ACC112 (cell line): ENCODE results near the gene LRP11.
A peak's percentile ranks its signal among the peaks of the same experiment; 100 is the strongest.
"Not testable (repeated sequence)": the region's sequence is repeated elsewhere in the genome, so short reads cannot be mapped to it uniquely, and the experiment has no call there.

Source experiments
- H2AFZ ChIP-seq: fragments of 200-600 bp; sonication (generic); one replicate; pipeline ENCODE4 v1.6.0; 2017; ENCODE audit warnings: antibody characterized with exemption, low read length; ENCODE audit not compliant: unreplicated experiment
- H3K27ac ChIP-seq: fragments of 200-600 bp; sonication (generic); 2 replicates; pipeline ENCODE4 v1.5.1; 2014; ENCODE audit warnings: low read depth, mild to moderate bottlenecking, antibody characterized with exemption, low read length, moderate library complexity
- H3K27me3 ChIP-seq: fragments of 200-600 bp; sonication (generic); 2 replicates; pipeline ENCODE4 v1.6.1; 2014; ENCODE audit warnings: mild to moderate bottlenecking, antibody characterized with exemption, low read length, moderate library complexity, mixed read lengths; ENCODE audit not compliant: insufficient read depth
- H3K36me3 ChIP-seq: fragments of 200-600 bp; sonication (generic); 2 replicates; pipeline ENCODE4 v1.6.1; 2016; ENCODE audit warnings: mild to moderate bottlenecking, antibody characterized with exemption, low read length, moderate library complexity, mixed read lengths; ENCODE audit not compliant: insufficient read depth
- H3K4me1 ChIP-seq: fragments of 200-600 bp; sonication (generic); one replicate; pipeline ENCODE4 v1.6.1; 2016; ENCODE audit warnings: low read length, mixed read lengths; ENCODE audit not compliant: insufficient read depth, unreplicated experiment, control insufficient read depth
- H3K4me3 ChIP-seq: fragments of 200-600 bp; sonication (generic); 2 replicates; pipeline ENCODE4 v1.5.1; 2014; ENCODE audit warnings: mild to moderate bottlenecking, low read depth, low read length
- H3K79me2 ChIP-seq: fragments of 200-600 bp; sonication (generic); one replicate; pipeline ENCODE4 v1.6.0; 2016; ENCODE audit warnings: low read length; ENCODE audit not compliant: control insufficient read depth, unreplicated experiment, insufficient read depth

LRP11 gene, protein sequence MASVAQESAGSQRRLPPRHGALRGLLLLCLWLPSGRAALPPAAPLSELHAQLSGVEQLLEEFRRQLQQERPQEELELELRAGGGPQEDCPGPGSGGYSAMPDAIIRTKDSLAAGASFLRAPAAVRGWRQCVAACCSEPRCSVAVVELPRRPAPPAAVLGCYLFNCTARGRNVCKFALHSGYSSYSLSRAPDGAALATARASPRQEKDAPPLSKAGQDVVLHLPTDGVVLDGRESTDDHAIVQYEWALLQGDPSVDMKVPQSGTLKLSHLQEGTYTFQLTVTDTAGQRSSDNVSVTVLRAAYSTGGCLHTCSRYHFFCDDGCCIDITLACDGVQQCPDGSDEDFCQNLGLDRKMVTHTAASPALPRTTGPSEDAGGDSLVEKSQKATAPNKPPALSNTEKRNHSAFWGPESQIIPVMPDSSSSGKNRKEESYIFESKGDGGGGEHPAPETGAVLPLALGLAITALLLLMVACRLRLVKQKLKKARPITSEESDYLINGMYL

DNA sequence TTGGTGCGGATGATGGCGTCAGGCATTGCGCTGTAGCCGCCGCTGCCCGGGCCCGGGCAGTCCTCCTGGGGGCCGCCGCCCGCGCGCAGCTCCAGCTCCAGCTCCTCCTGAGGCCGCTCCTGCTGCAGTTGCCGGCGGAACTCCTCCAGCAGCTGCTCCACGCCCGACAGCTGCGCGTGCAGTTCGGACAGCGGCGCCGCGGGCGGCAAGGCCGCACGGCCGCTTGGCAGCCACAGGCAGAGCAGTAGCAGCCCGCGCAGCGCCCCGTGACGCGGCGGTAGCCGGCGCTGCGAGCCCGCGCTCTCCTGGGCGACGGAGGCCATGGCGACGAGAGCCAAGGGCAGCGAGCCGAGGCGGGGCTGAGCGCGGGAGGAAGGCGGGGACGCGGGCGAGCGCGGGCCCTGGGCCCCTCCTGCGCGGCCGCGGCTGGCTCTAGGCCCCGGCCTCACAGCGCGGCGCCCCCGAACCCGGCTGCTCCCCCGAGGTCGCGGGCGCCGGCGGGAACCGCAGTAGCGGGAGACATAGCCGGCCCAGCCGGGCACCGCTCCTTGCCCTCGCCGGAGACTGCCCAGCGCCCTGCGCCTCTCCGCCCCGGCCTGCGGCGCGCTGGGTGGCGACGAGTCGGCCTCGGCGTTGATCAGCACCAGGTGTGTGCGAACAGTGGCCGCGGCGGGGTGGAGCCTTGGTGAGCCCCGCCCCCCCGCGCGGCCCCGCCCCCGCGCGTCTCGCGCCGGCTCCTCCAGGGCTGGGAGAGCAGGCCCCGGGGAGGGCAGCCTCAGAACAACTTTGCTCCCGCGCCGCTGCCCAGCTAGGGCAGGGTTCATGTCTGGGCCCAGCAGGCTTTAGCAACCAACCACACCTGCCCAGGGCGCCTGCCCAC, at the start of gene LRP11:
LRP11 (minus strand) TSS at position 662 of the 880 bp plus-strand sequence; CDS start at position 323, 339 bp downstream.
- H2AFZ ChIP-seq: peak within 1 kb of the TSS; percentile 91
- peaks cover 36% of the 10 kb centered on the region for H3K79me2 ChIP-seq
- H3K4me1 ChIP-seq: peaks cover 38% of the 10 kb centered on the region
- H3K27ac ChIP-seq: peak within 1 kb of the TSS; percentile 81
- no peaks in the 10 kb centered on the region for H3K27me3 ChIP-seq
- H3K4me3 ChIP-seq: peak within 1 kb of the TSS; percentile 95
- H3K36me3 ChIP-seq: no peaks in the 10 kb centered on the region

DNA sequence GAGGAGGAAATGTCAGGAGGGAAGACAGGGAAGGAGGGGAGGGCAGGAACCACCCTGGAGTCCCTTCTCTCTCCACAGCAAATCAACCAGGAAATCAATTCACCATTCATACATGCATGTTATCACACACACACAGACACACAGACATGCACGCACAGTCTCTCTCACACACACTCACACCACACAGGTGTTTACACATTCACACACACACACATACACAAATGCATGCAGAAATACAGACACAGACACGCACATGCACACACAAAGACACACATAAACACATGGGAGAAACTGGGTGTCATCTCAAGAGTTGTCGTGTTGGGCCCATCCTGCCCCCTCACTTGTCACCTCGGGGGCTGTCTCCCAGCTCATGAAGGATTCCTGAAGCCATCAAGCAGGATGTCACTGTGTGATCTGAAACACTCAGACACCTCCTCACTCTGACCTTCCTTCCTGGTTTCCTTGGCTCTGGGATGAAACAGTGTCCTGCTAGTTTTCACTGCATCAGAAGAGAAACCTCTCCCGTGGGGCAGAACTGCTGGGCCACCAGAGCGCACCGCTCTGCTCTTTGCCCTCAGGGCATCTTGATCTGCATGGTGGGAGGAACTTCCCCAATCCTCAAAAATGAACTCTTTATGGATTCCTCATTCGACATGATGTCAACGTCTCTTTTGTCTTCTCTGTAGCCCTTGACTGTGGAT, 49.5 kb upstream of the LRP11 start:
- no peak overlapping the region for H3K27ac ChIP-seq
- H3K36me3 ChIP-seq: no peaks in the 10 kb centered on the region
- H2AFZ ChIP-seq: no peak overlapping the region
- H3K4me3 ChIP-seq: no peak overlapping the region
- H3K27me3 ChIP-seq: no peaks in the 10 kb centered on the region
- no peaks in the 10 kb centered on the region for H3K4me1 ChIP-seq
- H3K79me2 ChIP-seq: no peaks in the 10 kb centered on the region

DNA sequence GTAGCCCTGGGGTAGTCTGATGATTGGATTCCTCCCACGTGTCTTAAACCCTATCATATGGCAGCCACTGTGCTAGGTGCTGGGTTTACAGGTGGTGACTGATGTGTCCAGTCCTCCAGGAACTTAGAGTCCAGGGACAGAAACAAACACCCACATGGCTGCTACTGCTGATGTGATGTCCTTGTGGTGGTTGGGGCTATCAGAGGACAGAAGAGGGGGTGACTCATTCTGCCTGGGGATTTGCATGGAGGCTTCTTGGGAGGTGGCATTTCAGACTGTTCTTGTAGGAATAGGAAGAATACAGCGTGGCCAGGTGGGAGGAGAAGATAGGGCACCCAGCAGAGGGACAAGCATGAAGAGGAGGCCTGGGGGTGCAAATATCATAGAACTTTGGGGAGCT, 48.9 kb upstream of the LRP11 start:
- no peaks in the 10 kb centered on the region for H3K27me3 ChIP-seq
- H3K27ac ChIP-seq: no peak overlapping the region
- H3K36me3 ChIP-seq: no peaks in the 10 kb centered on the region
- H3K79me2 ChIP-seq: no peaks in the 10 kb centered on the region
- H3K4me1 ChIP-seq: no peaks in the 10 kb centered on the region
- no peak overlapping the region for H2AFZ ChIP-seq
- H3K4me3 ChIP-seq: no peak overlapping the region

DNA sequence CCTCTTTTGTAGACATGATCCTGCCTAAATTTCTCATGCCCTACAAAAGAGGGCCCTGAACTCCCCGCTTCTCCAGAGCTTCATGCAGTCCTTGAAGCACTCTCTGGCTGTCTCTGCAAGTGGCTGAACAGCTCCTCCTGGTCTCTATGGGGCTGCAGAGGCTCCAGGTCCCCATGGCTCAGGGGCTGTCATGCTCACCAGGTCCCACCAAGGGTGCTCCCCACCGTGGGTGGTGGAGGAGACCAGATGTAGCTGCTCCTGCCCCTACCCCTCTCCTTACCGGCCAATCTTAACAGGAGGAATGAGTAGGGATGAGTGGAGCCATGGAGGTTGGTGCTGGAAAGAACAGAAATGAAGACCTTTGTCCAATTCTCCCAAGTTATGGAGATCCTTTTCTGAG, 48.5 kb upstream of the LRP11 start:
- H3K27me3 ChIP-seq, H3K27ac ChIP-seq, H3K79me2 ChIP-seq, H3K4me3 ChIP-seq, H2AFZ ChIP-seq, H3K36me3 ChIP-seq, H3K4me1 ChIP-seq: not testable (repeated sequence)

DNA sequence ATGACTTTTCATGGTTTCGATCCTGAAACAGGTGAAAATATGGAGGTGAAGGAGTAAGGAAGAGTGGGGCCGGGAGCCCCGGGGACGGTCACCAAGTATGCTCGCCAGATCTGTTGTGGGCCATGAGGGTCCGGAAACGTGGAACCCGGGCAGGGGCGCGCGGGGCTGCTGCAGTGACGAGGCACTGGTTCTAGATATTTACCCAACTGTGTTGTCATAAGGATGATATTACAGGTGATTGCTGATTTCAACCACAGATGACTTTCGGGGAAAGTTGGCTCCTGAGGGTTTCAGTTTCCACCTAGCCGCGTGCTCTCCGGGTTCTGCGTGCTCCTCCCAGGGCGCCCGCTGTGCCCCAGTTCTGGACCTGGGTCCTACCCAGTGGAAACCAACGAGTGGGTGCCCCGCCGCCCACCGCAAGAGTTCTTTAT, 46.6 kb upstream of the LRP11 start:
- Histone ChIP-seq H3K4me3 (no peak overlapping the region), H2AFZ (no peak overlapping the region), H3K79me2 (no peaks in the 10 kb centered on the region), H3K27me3 (no peaks in the 10 kb centered on the region), H3K4me1 (no peaks in the 10 kb centered on the region), H3K36me3 (no peaks in the 10 kb centered on the region), H3K27ac (no peak overlapping the region)

DNA sequence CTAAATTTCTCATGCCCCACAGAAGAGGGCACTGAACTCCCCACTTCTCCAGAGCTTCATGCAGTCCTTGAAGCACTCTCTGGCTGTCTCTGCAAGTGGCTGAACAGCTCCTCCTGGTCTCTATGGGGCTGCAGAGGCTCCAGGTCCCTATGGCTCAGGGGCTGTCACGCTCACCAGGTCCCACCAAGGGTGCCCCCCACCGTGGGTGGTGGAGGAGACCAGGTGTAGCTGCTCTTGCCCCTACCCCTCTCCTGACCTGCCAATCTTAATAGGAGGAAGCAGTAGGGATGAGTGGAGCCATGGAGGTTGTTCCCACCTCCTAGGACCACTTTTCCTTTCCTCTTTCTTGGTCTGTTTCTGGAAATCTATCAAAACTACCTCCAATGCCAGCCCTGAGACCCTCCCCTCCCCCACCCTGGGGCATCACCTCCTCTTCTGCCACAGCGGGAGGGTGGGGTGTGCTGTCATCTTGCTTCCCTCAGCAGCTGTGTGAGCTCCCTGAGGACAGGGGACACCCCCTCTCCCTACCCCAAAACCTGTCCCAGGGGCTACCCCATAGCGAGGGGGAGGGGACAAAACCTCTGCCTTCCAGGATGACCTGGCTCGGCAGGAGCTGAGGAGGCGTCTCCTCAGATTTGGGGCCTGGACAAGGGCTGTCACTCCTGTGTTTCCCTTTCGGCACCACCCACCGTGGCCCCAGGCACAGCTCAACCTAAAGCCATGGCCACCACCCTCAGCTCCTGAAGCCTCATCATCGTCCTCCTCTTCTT, 45.7 kb upstream of the LRP11 start:
- Histone ChIP-seq H3K4me1 (no peaks in the 10 kb centered on the region), H3K4me3 (no peak overlapping the region), H2AFZ (no peak overlapping the region), H3K27ac (no peak overlapping the region), H3K36me3 (no peaks in the 10 kb centered on the region), H3K79me2 (no peaks in the 10 kb centered on the region), H3K27me3 (no peaks in the 10 kb centered on the region)

DNA sequence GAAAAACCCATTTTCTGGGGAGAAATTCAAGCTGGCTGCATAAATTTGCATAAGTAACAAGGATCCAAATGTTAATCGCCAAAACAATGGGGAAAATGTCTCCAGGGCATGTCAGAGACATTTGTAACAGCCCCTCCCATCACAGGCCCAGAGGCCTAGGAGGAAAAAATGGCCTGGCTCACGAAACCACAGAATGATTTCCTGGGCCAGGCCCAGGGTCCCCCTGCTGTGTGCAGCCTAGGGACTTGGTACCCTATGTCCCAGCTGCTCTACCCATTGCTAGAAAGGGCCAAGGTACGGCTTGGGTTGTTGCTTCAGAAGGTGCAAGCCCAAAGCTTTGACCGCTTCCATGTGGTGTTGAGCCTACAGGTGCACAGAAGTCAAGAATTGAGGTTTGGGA, 44.3 kb upstream of the LRP11 start:
- not testable (repeated sequence) for H3K27ac ChIP-seq, H3K27me3 ChIP-seq, H3K36me3 ChIP-seq, H3K79me2 ChIP-seq, H2AFZ ChIP-seq, H3K4me1 ChIP-seq, H3K4me3 ChIP-seq

DNA sequence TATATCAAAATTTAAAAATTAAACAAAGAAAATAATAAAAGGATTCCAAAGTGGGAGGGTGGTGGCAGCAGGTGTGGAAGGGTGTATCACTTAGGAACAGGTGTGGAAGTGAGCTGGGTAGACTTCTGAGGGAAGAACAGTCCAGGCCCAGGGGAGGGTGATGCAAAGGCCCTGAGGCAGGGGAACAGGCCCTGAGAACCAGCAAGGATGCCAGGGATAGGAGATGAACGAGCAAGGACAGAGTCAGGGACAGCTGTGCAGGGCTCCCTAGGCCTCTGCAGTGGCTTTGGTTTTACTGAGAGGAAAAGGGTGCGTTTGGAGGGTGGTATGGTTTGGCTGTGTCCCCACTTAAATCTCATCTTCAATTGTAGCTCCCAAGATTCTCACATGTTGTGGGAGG, 43.2 kb upstream of the LRP11 start:
- Histone ChIP-seq H3K27ac (no peak overlapping the region), H3K36me3 (no peaks in the 10 kb centered on the region), H3K27me3 (no peaks in the 10 kb centered on the region)

DNA sequence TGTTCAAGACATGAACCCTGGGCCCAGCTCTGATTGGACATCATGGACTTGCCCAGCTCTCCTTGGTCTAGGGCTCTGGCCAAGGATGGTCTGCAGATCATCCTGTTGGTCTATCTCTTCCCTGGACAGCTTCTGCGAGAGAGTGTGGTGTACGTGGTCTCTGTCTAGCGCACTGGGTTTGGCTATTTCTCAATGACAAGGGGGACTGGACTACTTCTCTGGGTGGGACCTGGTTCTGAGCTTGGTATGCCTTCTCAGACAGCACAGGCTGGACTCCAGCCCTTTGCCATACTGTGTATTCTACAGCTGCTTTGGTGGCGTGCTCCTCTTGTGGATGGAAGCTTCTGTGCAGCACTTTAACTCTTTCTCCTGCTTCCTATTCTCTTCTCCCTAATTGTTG, 42.2 kb upstream of the LRP11 start:
- Histone ChIP-seq H3K79me2 (no peaks in the 10 kb centered on the region), H3K27me3 (no peaks in the 10 kb centered on the region), H3K36me3 (no peaks in the 10 kb centered on the region), H3K4me3 (no peak overlapping the region), H3K4me1 (no peaks in the 10 kb centered on the region), H3K27ac (no peak overlapping the region), H2AFZ (no peak overlapping the region)

More for the DNA sequence above, 43.2 kb upstream of the LRP11 start:
- H3K4me1 ChIP-seq: no peaks in the 10 kb centered on the region
- no peak overlapping the region for H2AFZ ChIP-seq
- H3K79me2 ChIP-seq: no peaks in the 10 kb centered on the region
- H3K4me3 ChIP-seq: no peak overlapping the region

DNA sequence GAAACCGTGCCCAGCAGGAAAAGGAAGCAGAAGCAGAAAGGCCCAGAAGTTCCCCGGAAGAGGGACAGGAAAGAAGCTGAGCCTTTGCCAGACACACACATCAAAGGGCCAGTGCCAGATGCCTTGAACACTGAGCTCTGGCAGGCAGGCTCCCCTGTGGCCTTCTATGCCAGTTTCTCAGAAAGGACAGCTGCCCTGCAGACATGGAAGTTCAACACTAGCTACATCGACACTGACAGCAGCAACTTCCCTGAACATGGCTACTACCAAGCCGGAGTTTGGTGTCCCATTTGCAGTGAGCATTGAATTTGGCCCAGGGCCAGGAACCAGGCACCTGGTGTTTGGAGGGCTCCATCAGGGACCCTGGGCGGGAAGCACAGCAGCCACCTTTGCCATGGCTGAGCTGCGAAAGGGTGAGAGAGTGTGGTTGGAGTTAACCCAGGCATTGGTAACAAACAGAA, 41.8 kb upstream of the LRP11 start:
- Histone ChIP-seq H3K4me1 (no peaks in the 10 kb centered on the region), H3K27me3 (no peaks in the 10 kb centered on the region), H2AFZ (no peak overlapping the region), H3K4me3 (no peak overlapping the region), H3K27ac (no peak overlapping the region), H3K36me3 (no peaks in the 10 kb centered on the region), H3K79me2 (no peaks in the 10 kb centered on the region)
